K562 (cell line): ENCODE data around the gene SNX1. TPM values are rescaled to one million over a fixed set of nuclear protein-coding genes. Genes with fewer than 3 reads are reported as not detected.
A peak's percentile ranks its signal among the peaks of the same experiment; 100 is the strongest.

ENCODE experiments used
- ATAC-seq: fragments of 200-7000 bp; cut with Tn5 transposase; 3 replicates; pipeline ENCODE4 v1.9.1; 2020; ENCODE audit warnings: moderate library complexity
- BruUV-seq: library from RNA; stranded (reverse); fragments of 400-500 nt; replicated peaks from 2 replicates; lab custom pipeline; 2021; lab: Mats Ljungman, UMichigan
- CTCF ChIA-PET: fragments of 300-600 bp; formaldehyde crosslinking; extraction: SDS; loops from one replicate; lab custom pipeline; 2021; ENCODE audit warnings: low intra/inter-chr PET ratio; lab: Yijun Ruan, JAX
- POLR2A ChIA-PET: fragments of 300-600, 350-650 bp; sonication (Branson Sonifier 250); formaldehyde crosslinking; extraction: SDS; loops from one replicate; lab custom pipeline; 2021; ENCODE audit warnings: antibody characterized with exemption, inconsistent platforms; lab: Yijun Ruan, JAX
- DNase-seq, 4 experiments: peaks; one replicate each; pipeline versions ENCODE4 v3.0.0 to v3.0.0-alpha.2; 2011 to 2018; ENCODE audit warnings: low spot score in 3 of 4, mixed read lengths in 3 of 4; ENCODE audit errors: extremely low read depth in 1 of 4
- FAIRE-seq: peaks from 2 replicates; lab custom pipeline; 2011; peaks lifted over from hg19 to GRCh38; lab: Jason Lieb, UNC
- H2AFZ ChIP-seq: 2 replicates; pipeline ENCODE4 v1.6.0; 2011; ENCODE audit warnings: low read depth, low read length, control low read depth, inconsistent platforms
- H3K27ac ChIP-seq: fragments of 200-600 bp; 3 replicates; pipeline ENCODE4 v1.8.0; 2011; ENCODE audit warnings: low read depth, mild to moderate bottlenecking, control low read depth, inconsistent platforms, low read length, moderate library complexity, mixed read lengths; ENCODE audit errors: extremely low read depth
- H3K27me3 ChIP-seq, 2 experiments: fragments of 300-600 bp in 1 of 2; 2 replicates in 1 of 2; 3 replicates in 1 of 2; pipeline versions ENCODE4 v1.6.0 to v1.8.0; 2011; ENCODE audit warnings: inconsistent platforms in 2 of 2, low read length in 2 of 2, mild to moderate bottlenecking in 1 of 2, mixed read lengths in 1 of 2, moderate library complexity in 1 of 2; ENCODE audit not compliant: control insufficient read depth in 2 of 2, insufficient read depth in 2 of 2
- H3K36me3 ChIP-seq: fragments of 300-600 bp; 3 replicates; pipeline ENCODE4 v1.8.0; 2011; ENCODE audit warnings: mild to moderate bottlenecking, low read length, inconsistent platforms; ENCODE audit not compliant: control insufficient read depth, insufficient read depth
- H3K4me1 ChIP-seq, 2 experiments: fragments of 200-600 bp in 1 of 2; replicated peaks in 1 of 2; 2 replicates in 1 of 2; 3 replicates in 1 of 2; pipeline versions ENCODE4 v1.5.1 to v1.8.0; 2011; ENCODE audit warnings: inconsistent platforms in 2 of 2, low read length in 2 of 2, mild to moderate bottlenecking in 1 of 2, mixed read lengths in 1 of 2, moderate library complexity in 1 of 2; ENCODE audit not compliant: control insufficient read depth in 2 of 2, insufficient read depth in 2 of 2
- H3K4me2 ChIP-seq: 2 replicates; pipeline ENCODE4 v1.6.1; 2011; ENCODE audit warnings: low read length, control low read depth, inconsistent platforms, mixed read lengths; ENCODE audit not compliant: insufficient read depth
- H3K4me3 ChIP-seq: fragments of 200-600 bp; sonication (generic), shearing (Covaris generic); 2 replicates; pipeline ENCODE4 v1.5.1; 2016; ENCODE audit warnings: control low read depth, inconsistent platforms
- H3K79me2 ChIP-seq: fragments of 200-600 bp; 3 replicates; pipeline ENCODE4 v1.8.0; 2011; ENCODE audit warnings: low read length, inconsistent platforms; ENCODE audit not compliant: control insufficient read depth, insufficient read depth
- H3K9ac ChIP-seq, 2 experiments: 2 replicates each; pipeline versions ENCODE4 v1.6.0 to v1.6.1; 2011; ENCODE audit warnings: low read depth in 2 of 2, low read length in 2 of 2, control low read depth in 1 of 2, inconsistent platforms in 1 of 2, mild to moderate bottlenecking in 1 of 2, mixed read lengths in 1 of 2; ENCODE audit not compliant: insufficient read depth in 1 of 2
- H3K9me1 ChIP-seq: one replicate; pipeline ENCODE4 v1.6.0; 2011; ENCODE audit warnings: inconsistent platforms, mild to moderate bottlenecking, low read length, moderate library complexity; ENCODE audit not compliant: control insufficient read depth, insufficient read depth
- H3K9me3 ChIP-seq: replicated peaks from 2 replicates; pipeline ENCODE4 v1.5.1; 2011; ENCODE audit warnings: low read depth, low read length, inconsistent platforms; ENCODE audit not compliant: control insufficient read depth, insufficient read depth
- H4K20me1 ChIP-seq: replicated peaks from 2 replicates; pipeline ENCODE4 v1.6.1; 2011; ENCODE audit warnings: low read length, inconsistent platforms, mixed read lengths; ENCODE audit not compliant: control insufficient read depth, insufficient read depth
- ARNT ChIP-seq, 2 experiments: fragments of 450-650 bp; IDR thresholded peaks; 2 replicates each; pipeline ENCODE4 v1.6.1; 2016; ENCODE audit warnings: mild to moderate bottlenecking in 1 of 2
- CTCF ChIP-seq, 3 experiments: IDR thresholded peaks in 2 of 3; conservative IDR thresholded peaks in 1 of 3; 2 replicates each; pipeline ENCODE4 v1.5.1; 2011 to 2012; ENCODE audit warnings: low read length in 3 of 3, mild to moderate bottlenecking in 3 of 3, control low read depth in 2 of 3, improper control_type of control experiment in 1 of 3, inconsistent platforms in 1 of 3, low read depth in 1 of 3, mixed read lengths in 1 of 3, moderate library complexity in 1 of 3; ENCODE audit not compliant: insufficient read depth in 2 of 3
- GABPA ChIP-seq: fragments of 200-800 bp; sonication (Bioruptor generic); conservative IDR thresholded peaks from 2 replicates; pipeline ENCODE4 v1.6.1; 2016; ENCODE audit warnings: low read depth, missing genetic modification characterization, missing compliant biosample characterization
- HNRNPH1 ChIP-seq: fragments of 200-400 bp; formaldehyde crosslinking; optimal IDR thresholded peaks from 2 replicates; pipeline ENCODE3; 2017; ENCODE audit warnings: low read depth, mild to moderate bottlenecking, low read length, moderate library complexity
- ILK ChIP-seq: fragments of 450-650 bp; IDR thresholded peaks from 2 replicates; pipeline ENCODE4 v1.6.1; 2016; ENCODE audit warnings: missing genetic modification characterization, low read depth, mild to moderate bottlenecking, missing compliant biosample characterization, moderate library complexity, borderline replicate concordance
- ZBTB33 ChIP-seq: sonication (generic); formaldehyde crosslinking; IDR thresholded peaks from 2 replicates; pipeline ENCODE4 v1.8.1; 2023; ENCODE audit warnings: mild to moderate bottlenecking, missing genetic modification reagents
- WGBS: fragments of 100-300 bp; shearing (Covaris generic); methylation state at CpG from one replicate; pipeline ENCODE4 v1.1.6; 2016; ENCODE audit warnings: low coverage, mixed read lengths; ENCODE audit not compliant: insufficient coverage; ENCODE audit errors: missing lambda C conversion rate; 5-methylcytosine and 5-hydroxymethylcytosine counted together
- in situ Hi-C: fragments of 300-500 bp; cut with MboI; formaldehyde crosslinking; loops from 4 replicates; pipeline ENCODE4 v1.15.0; 2018; ENCODE audit warnings: inconsistent platforms, mixed read lengths
- intact Hi-C: fragments of 100-400 bp; cut with micrococcal nuclease; formaldehyde crosslinking; loops from 2 replicates; pipeline ENCODE4 v1.14.2; 2022
- polyA plus RNA-seq, 8 experiments: library from polyadenylated mRNA; depleted of rRNA in 4 of 8; stranded (reverse) in 5 of 8; unstranded in 3 of 8; fragments of >200 nt; fragmentation: Nextera tagmentation in 2 of 8; fragmentation: Illumina TruSeq in 1 of 8; extraction: Ambion mirVana in 2 of 8; extraction: Trizol in 1 of 8; gene quantifications; 2 replicates each; pipeline versions ENCODE4 v1.2.1 to v1.2.3, GENCODE V29; 2011 to 2014; ENCODE audit warnings: inconsistent platforms in 1 of 8, missing spikeins in 1 of 8
- total RNA-seq, 7 experiments: library from RNA; depleted of rRNA in 6 of 7; stranded (reverse); fragments of >200 nt in 6 of 7; fragmentation: Illumina TruSeq in 2 of 7; extraction: Trizol in 2 of 7; gene quantifications; 2 replicates each; pipeline versions ENCODE4 v1.2.1 to v1.2.3, GENCODE V29; 2011 to 2021; ENCODE audit warnings: low replicate concordance in 1 of 7

SNX1 gene
- total and polyA plus RNA-seq, 9 of the 15 experiments (the other 6 are each of a cell fraction or from before 2014, with no cell fraction given), result 11.0 to 105 (median 59.9) TPM

- H3K36me3 ChIP-seq, result peaks cover 67% of the 10 kb centered on the region
- in situ Hi-C loops (no loop called here), intact Hi-C loops (no loop called here)
- H3K4me1 ChIP-seq, result peaks cover 5 to 18% of the 10 kb centered on the region in 2 experiments; a peak in 4 of 5 replicates
- no peak for TF ChIP-seq GABPA
- no peak for TF ChIP-seq ARNT (IDR thresholded peaks at IDR 0.05)
- TF ChIP-seq HNRNPH1, result no peak
- TF ChIP-seq CTCF (IDR thresholded peaks at IDR 0.05 in 2 of 3, conservative IDR thresholded peaks at IDR 0.05 in 1 of 3; ENCODE audit: insufficient read depth in 2 of 3, low read depth in 1 of 3, low read length in 3 of 3), result peak in 1 of 3 experiments; percentile 30; a peak in 2 of 6 replicates
- no peak for TF ChIP-seq ILK (tag)
- TF ChIP-seq ZBTB33 (CRISPR knock-in tag), result 0 out of 2 replicates have a peak, but pooled peaks have one; percentile 48
- H3K79me2 ChIP-seq, result no peaks in the 10 kb centered on the region
- ChIA-PET POLR2A (interaction anchor here (0.8 kb wide), 1 partner anchor 10 kb away, joined by 4 read pairs; no protein-coding TSS in a partner anchor), CTCF (no interaction called here)
- H2AFZ ChIP-seq, result no peak overlapping the region
- no TSS peak for BruUV-seq
- H3K4me3 ChIP-seq, result no peak overlapping the region
- FAIRE-seq, result no peak
- DNase-seq, result no peak
- peak; percentile 27; the same call in 2 of the 3 replicates for ATAC-seq
- peak overlapping the region in 1 of 2 experiments; percentile 54; a peak in 2 of 4 replicates for H3K9ac ChIP-seq
- H3K27ac ChIP-seq, result no peak overlapping the region
- H3K9me1 ChIP-seq, result no peaks in the 10 kb centered on the region
- peaks cover 10% of the 10 kb centered on the region; the same call in 1 of the 2 replicates for H4K20me1 ChIP-seq
- H3K4me2 ChIP-seq, result no peak overlapping the region
- WGBS, result 83% methylated on average over 8 of the region's 8 CpGs
- no peaks in the 10 kb centered on the region for H3K27me3 ChIP-seq
- no peaks in the 10 kb centered on the region for H3K9me3 ChIP-seq
These were observed 41.5 kb downstream of the SNX1 start for GRCh38 chr15:64137226-64137833.
